Activated naive CD8-positive, alpha-beta T cell (primary cell): Measurements from ENCODE around the gene S100A5.

Experiments
- H3K27ac Mint-ChIP-seq: one replicate; pipeline ENCODE4 v1.8.0; 2021; ENCODE audit warnings: mixed read lengths
- H3K27me3 Mint-ChIP-seq: one replicate; pipeline ENCODE4 v1.8.0; 2021; ENCODE audit warnings: mixed read lengths
- H3K36me3 Mint-ChIP-seq: one replicate; pipeline ENCODE4 v1.8.0; 2021; ENCODE audit warnings: mixed read lengths
- H3K4me1 Mint-ChIP-seq: one replicate; pipeline ENCODE4 v1.8.0; 2021; ENCODE audit warnings: low read depth, mixed read lengths
- H3K4me3 Mint-ChIP-seq: one replicate; pipeline ENCODE4 v1.8.0; 2021; ENCODE audit warnings: mild to moderate bottlenecking, mixed read lengths
- H3K9me3 Mint-ChIP-seq: one replicate; pipeline ENCODE4 v1.8.0; 2021; ENCODE audit warnings: low read depth, mixed read lengths

S100A5 gene

GRCh38 chr1:153560241-153560640 lies 19.5 kb upstream of the S100A5 start:
- H3K4me3 Mint-ChIP-seq, result no peak overlapping the region
- no peaks in the 10 kb centered on the region for H3K27me3 Mint-ChIP-seq
- H3K27ac Mint-ChIP-seq, result no peak overlapping the region
- H3K36me3 Mint-ChIP-seq, result no peaks in the 10 kb centered on the region
- no peaks in the 10 kb centered on the region for H3K9me3 Mint-ChIP-seq
- H3K4me1 Mint-ChIP-seq, result peaks cover under 1% of the 10 kb centered on the region

GRCh38 chr1:153557877-153558276 lies 17.1 kb upstream of the S100A5 start:
- H3K9me3 Mint-ChIP-seq, result no peaks in the 10 kb centered on the region
- no peaks in the 10 kb centered on the region for H3K36me3 Mint-ChIP-seq
- H3K27me3 Mint-ChIP-seq, result no peaks in the 10 kb centered on the region
- H3K27ac Mint-ChIP-seq, result no peak overlapping the region
- no peaks in the 10 kb centered on the region for H3K4me1 Mint-ChIP-seq
- no peak overlapping the region for H3K4me3 Mint-ChIP-seq

GRCh38 chr1:153556348-153556747 lies 15.6 kb upstream of the S100A5 start:
- no peaks in the 10 kb centered on the region for H3K27me3 Mint-ChIP-seq
- no peak overlapping the region for H3K27ac Mint-ChIP-seq
- H3K4me3 Mint-ChIP-seq, result no peak overlapping the region
- no peaks in the 10 kb centered on the region for H3K4me1 Mint-ChIP-seq
- no peaks in the 10 kb centered on the region for H3K36me3 Mint-ChIP-seq
- H3K9me3 Mint-ChIP-seq, result no peaks in the 10 kb centered on the region

- Mint-ChIP-seq H3K36me3 (no peaks in the 10 kb centered on the region), H3K27ac (no peak overlapping the region), H3K27me3 (no peaks in the 10 kb centered on the region), H3K4me1 (no peaks in the 10 kb centered on the region), H3K9me3 (no peaks in the 10 kb centered on the region), H3K4me3 (no peak overlapping the region)
Measured at GRCh38 chr1:153553830-153554541, 13.3 kb upstream of the S100A5 start.

GRCh38 chr1:153553096-153553495 lies 12.4 kb upstream of the S100A5 start:
- peaks cover 3% of the 10 kb centered on the region for H3K4me1 Mint-ChIP-seq
- H3K9me3 Mint-ChIP-seq, result no peaks in the 10 kb centered on the region
- H3K4me3 Mint-ChIP-seq, result no peak overlapping the region
- no peaks in the 10 kb centered on the region for H3K36me3 Mint-ChIP-seq
- no peak overlapping the region for H3K27ac Mint-ChIP-seq
- no peaks in the 10 kb centered on the region for H3K27me3 Mint-ChIP-seq

- H3K4me3 Mint-ChIP-seq, result no peak overlapping the region
- no peaks in the 10 kb centered on the region for H3K27me3 Mint-ChIP-seq
- H3K36me3 Mint-ChIP-seq, result no peaks in the 10 kb centered on the region
- peaks cover 3% of the 10 kb centered on the region for H3K4me1 Mint-ChIP-seq
- H3K27ac Mint-ChIP-seq, result no peak overlapping the region
- H3K9me3 Mint-ChIP-seq, result no peaks in the 10 kb centered on the region
Measured at GRCh38 chr1:153552335-153552734, 11.6 kb upstream of the S100A5 start.

GRCh38 chr1:153550827-153551500 lies 10.2 kb upstream of the S100A5 start:
- Mint-ChIP-seq H3K36me3 (no peaks in the 10 kb centered on the region), H3K4me1 (peaks cover 11% of the 10 kb centered on the region), H3K4me3 (no peak overlapping the region), H3K9me3 (no peaks in the 10 kb centered on the region), H3K27ac (no peak overlapping the region), H3K27me3 (no peaks in the 10 kb centered on the region)

- Mint-ChIP-seq H3K27ac (no peak overlapping the region), H3K4me3 (no peak overlapping the region), H3K27me3 (no peaks in the 10 kb centered on the region), H3K36me3 (no peaks in the 10 kb centered on the region), H3K4me1 (peaks cover 17% of the 10 kb centered on the region), H3K9me3 (no peaks in the 10 kb centered on the region)
Measured at GRCh38 chr1:153550398-153550758, 9.6 kb upstream of the S100A5 start.

GRCh38 chr1:153549741-153550397 lies 9.1 kb upstream of the S100A5 start:
- H3K4me1 Mint-ChIP-seq, result peaks cover 22% of the 10 kb centered on the region
- H3K27ac Mint-ChIP-seq, result no peak overlapping the region
- H3K36me3 Mint-ChIP-seq, result no peaks in the 10 kb centered on the region
- no peaks in the 10 kb centered on the region for H3K9me3 Mint-ChIP-seq
- no peaks in the 10 kb centered on the region for H3K27me3 Mint-ChIP-seq
- no peak overlapping the region for H3K4me3 Mint-ChIP-seq

GRCh38 chr1:153548722-153549688 lies 8.3 kb upstream of the S100A5 start, which contains the start of gene S100A3:
Gene S100A3, minus strand, starts transcription at chr1:153549258. Its CDS starts 773 bp downstream, at chr1:153548485.
- no peak within 1 kb of the TSS for H3K27ac Mint-ChIP-seq
- H3K9me3 Mint-ChIP-seq, result no peaks in the 10 kb centered on the region
- no peaks in the 10 kb centered on the region for H3K36me3 Mint-ChIP-seq
- no peaks in the 10 kb centered on the region for H3K27me3 Mint-ChIP-seq
- H3K4me3 Mint-ChIP-seq, result no peak within 1 kb of the TSS
- peaks cover 30% of the 10 kb centered on the region for H3K4me1 Mint-ChIP-seq

GRCh38 chr1:153547560-153548551 lies 7.1 kb upstream of the S100A5 start:
- Mint-ChIP-seq H3K27ac (peak overlapping the region; percentile 41), H3K4me3 (no peak overlapping the region), H3K27me3 (no peaks in the 10 kb centered on the region), H3K4me1 (peaks cover 42% of the 10 kb centered on the region), H3K36me3 (no peaks in the 10 kb centered on the region), H3K9me3 (no peaks in the 10 kb centered on the region)

- no peaks in the 10 kb centered on the region for H3K9me3 Mint-ChIP-seq
Measured at GRCh38 chr1:153546796-153547559, 6.2 kb upstream of the S100A5 start.

GRCh38 chr1:153546371-153546770 lies 5.6 kb upstream of the S100A5 start:
- Mint-ChIP-seq H3K27ac (peak overlapping the region; percentile 96), H3K4me3 (peak overlapping the region; percentile 32), H3K36me3 (no peaks in the 10 kb centered on the region), H3K9me3 (no peaks in the 10 kb centered on the region), H3K4me1 (peaks cover 57% of the 10 kb centered on the region), H3K27me3 (no peaks in the 10 kb centered on the region)

More at GRCh38 chr1:153546796-153547559, 6.2 kb upstream of the S100A5 start:
- H3K4me1 Mint-ChIP-seq, result peaks cover 51% of the 10 kb centered on the region
- H3K4me3 Mint-ChIP-seq, result peak overlapping the region; percentile 32
- no peaks in the 10 kb centered on the region for H3K27me3 Mint-ChIP-seq
- H3K27ac Mint-ChIP-seq, result peak overlapping the region; percentile 84
- no peaks in the 10 kb centered on the region for H3K36me3 Mint-ChIP-seq
